K562 treated with DMSO at 1 percent for 12 hours (cell line): Measurements from ENCODE around the gene LRRC4C. TPM values are rescaled to one million over a fixed set of nuclear protein-coding genes. Genes with fewer than 3 reads are reported as not detected.

Experiments
- total RNA-seq: library from RNA; unstranded; fragments of 300-600 nt; gene quantifications from 2 replicates; pipeline ENCODE4 v1.2.3, GENCODE V29; 2022; ENCODE audit not compliant: insufficient read depth

The LRRC4C gene
- not detected in 2 replicates for total RNA-seq

GRCh38 chr11:41459465-41460401, at the start of gene LRRC4C:
Gene LRRC4C, minus strand, starts transcription at chr11:41459652.

